ENCODE results near the gene LCMT1. TPM values are rescaled to one million over a fixed set of nuclear protein-coding genes. Genes with fewer than 3 reads are reported as not detected.

Gene LCMT1
- total and polyA plus RNA-seq, 2 of the 4 experiments (the other 2 are of a cell fraction), result 33.1 to 60.4 TPM

- Histone ChIP-seq H2BK5ac (ENCODE audit: low read depth, low read length, poor library complexity, severe bottlenecking) (no peak overlapping the region), H3K18ac (ENCODE audit: low read depth, low read length) (no peak overlapping the region), H3K4me3 (ENCODE audit: insufficient read depth, low read depth, low read length) (no peak overlapping the region), H2AK9ac (replicated peaks; ENCODE audit: low read depth, low read length, poor library complexity) (no peak overlapping the region), H2AFZ (replicated peaks; ENCODE audit: low read length, poor library complexity) (no peak overlapping the region), H3K14ac (replicated peaks; ENCODE audit: low read depth, low read length) (no peak overlapping the region), H3K23ac (ENCODE audit: low read depth, low read length) (no peak overlapping the region), H3K4me1 (ENCODE audit: control insufficient read depth, insufficient read depth, low read length) (no peaks in the 10 kb centered on the region), H3K9me1 (ENCODE audit: insufficient read depth, low read length) (peaks cover 5% of the 10 kb centered on the region; the same call in 1 of the 2 replicates), H3K27me3 (ENCODE audit: control insufficient read depth, insufficient read depth, low read length) (no peaks in the 10 kb centered on the region), H3K27ac (ENCODE audit: insufficient read depth, low read length) (no peak overlapping the region), H4K91ac (ENCODE audit: insufficient read depth, low read depth, low read length) (no peak overlapping the region), H2AK5ac (ENCODE audit: low read depth, low read length) (no peak overlapping the region), H2BK120ac (ENCODE audit: low read depth, low read length) (no peak overlapping the region), H3K4me2 (ENCODE audit: low read depth, low read length) (no peak overlapping the region), H3K79me1 (ENCODE audit: low read depth in 1 of 2, low read length in 2 of 2) (no peaks in the 10 kb centered on the region), H2BK20ac (ENCODE audit: low read depth, low read length) (no peak overlapping the region), H3K4ac (ENCODE audit: low read depth, low read length) (no peak overlapping the region), H4K20me1 (ENCODE audit: insufficient read depth, low read length) (no peaks in the 10 kb centered on the region), H3K9me3 (ENCODE audit: control insufficient read depth, insufficient read depth, low read length) (no peaks in the 10 kb centered on the region), H3K36me3 (ENCODE audit: control insufficient read depth, insufficient read depth, low read length) (no peaks in the 10 kb centered on the region), H4K8ac (ENCODE audit: low read depth in 2 of 2, low read length in 2 of 2) (no peak overlapping the region), H3K56ac (ENCODE audit: extremely low read depth, insufficient read depth, low read length) (no peak overlapping the region), H4K5ac (ENCODE audit: low read depth, low read length) (no peak overlapping the region), H3K9ac (ENCODE audit: low read depth, low read length) (no peak overlapping the region), H2BK15ac (ENCODE audit: low read depth, low read length) (no peak overlapping the region)
- dilution Hi-C loops (cut with HindIII; ENCODE audit: low sequenced_read_pairs, unreplicated experiment), result no loop called here
- in situ Hi-C loops (cut with MboI; ENCODE audit: low sequenced_read_pairs), result no loop called here
- intact Hi-C loops (cut with micrococcal nuclease), result no loop called here
- TF ChIP-seq CEBPB (IDR thresholded peaks at IDR 0.05; ENCODE audit: low read depth, low read length) (no peak), FOS (IDR thresholded peaks at IDR 0.05; ENCODE audit: low read depth, low read length) (no peak), MAFK (IDR thresholded peaks at IDR 0.05; ENCODE audit: low read depth, low read length) (no peak), CTCF (conservative IDR thresholded peaks at IDR 0.05; ENCODE audit: low read depth, low read length) (no peak), ELK1 (IDR thresholded peaks at IDR 0.05; ENCODE audit: borderline replicate concordance, low read depth, low read length) (no peak), BHLHE40 (IDR thresholded peaks at IDR 0.05; ENCODE audit: low read depth, low read length) (no peak), MAZ (IDR thresholded peaks at IDR 0.05; ENCODE audit: borderline replicate concordance, low read depth, low read length) (no peak), RAD21 (IDR thresholded peaks at IDR 0.05; ENCODE audit: low read length) (no peak), NFE2L2 (IDR thresholded peaks at IDR 0.05; ENCODE audit: low read depth, low read length) (no peak), CHD1 (IDR thresholded peaks at IDR 0.05; ENCODE audit: low read depth, low read length) (no peak), POLR2A (IDR thresholded peaks at IDR 0.05; ENCODE audit: low read depth, low read length) (no peak), MXI1 (IDR thresholded peaks at IDR 0.05; ENCODE audit: borderline replicate concordance, low read depth, low read length) (no peak)
- ChIA-PET POLR2A (ENCODE audit: unreplicated experiment) (no interaction called here), CTCF (no interaction called here)
- no TSS peak for BruUV-seq (replicated peaks)
- DNase-seq, result no peak
- no CpG with 5 or more reads among the region's 6 CpGs for WGBS, 2 experiments (ENCODE audit: extremely low coverage in 2 of 2, insufficient read length in 1 of 2)
- ATAC-seq (ENCODE audit: low read depth), result no peak
Measured at GRCh38 chr16:25189305-25189704, 77.8 kb downstream of the LCMT1 start.

All from IMR-90 (cell line).